HL-60 (cell line): Measurements from ENCODE around the gene TOR1A.

Experiments used
- DNase-seq, 2 experiments: peaks; one replicate each; pipeline ENCODE4 v3.0.0-alpha.2; 2010 to 2020; ENCODE audit warnings: low read depth in 1 of 2, low spot score in 1 of 2
- H3K27ac ChIP-seq: fragments of 250-450 bp; sonication (Bioruptor Pico); replicated peaks from 2 replicates; pipeline ENCODE4 v1.5.1; 2020; ENCODE audit warnings: mild to moderate bottlenecking, moderate library complexity
- H3K27me3 ChIP-seq: fragments of 250-450 bp; sonication (Bioruptor Pico); 2 replicates; pipeline ENCODE4 v1.5.1; 2021; ENCODE audit warnings: mild to moderate bottlenecking, moderate library complexity; ENCODE audit not compliant: insufficient read depth, poor library complexity, severe bottlenecking
- H3K4me3 ChIP-seq: replicated peaks from 2 replicates; pipeline ENCODE4 v1.5.1; 2011; ENCODE audit warnings: mild to moderate bottlenecking, control low read depth, low read length; ENCODE audit not compliant: insufficient read depth
- GABPA ChIP-seq: IDR thresholded peaks from 2 replicates; pipeline ENCODE4 v1.6.1; 2012; ENCODE audit warnings: low read depth
- POLR2AphosphoS5 ChIP-seq: IDR thresholded peaks from 2 replicates; pipeline ENCODE4 v1.6.1; 2012; ENCODE audit warnings: low read depth
- REST ChIP-seq: IDR thresholded peaks from 2 replicates; pipeline ENCODE4 v1.6.1; 2012; ENCODE audit warnings: low read depth; ENCODE audit not compliant: insufficient replicate concordance
- SPI1 ChIP-seq: IDR thresholded peaks from 2 replicates; pipeline ENCODE4 v1.6.1; 2012; ENCODE audit warnings: low read depth, mild to moderate bottlenecking, borderline replicate concordance
- TF ChIP-seq, protein P1 (sequence below): IDR thresholded peaks from one replicate; pipeline ENCODE4 v1.5.1; 2011; ENCODE audit warnings: low read length, control low read depth, inconsistent platforms; ENCODE audit not compliant: insufficient read depth

Gene TOR1A

GRCh38 chr9:129866394-129867135 is 42.6 kb upstream of the TOR1A start:
- peak overlapping the region; percentile 88 for H3K27ac ChIP-seq
- TF ChIP-seq, protein P1, sequence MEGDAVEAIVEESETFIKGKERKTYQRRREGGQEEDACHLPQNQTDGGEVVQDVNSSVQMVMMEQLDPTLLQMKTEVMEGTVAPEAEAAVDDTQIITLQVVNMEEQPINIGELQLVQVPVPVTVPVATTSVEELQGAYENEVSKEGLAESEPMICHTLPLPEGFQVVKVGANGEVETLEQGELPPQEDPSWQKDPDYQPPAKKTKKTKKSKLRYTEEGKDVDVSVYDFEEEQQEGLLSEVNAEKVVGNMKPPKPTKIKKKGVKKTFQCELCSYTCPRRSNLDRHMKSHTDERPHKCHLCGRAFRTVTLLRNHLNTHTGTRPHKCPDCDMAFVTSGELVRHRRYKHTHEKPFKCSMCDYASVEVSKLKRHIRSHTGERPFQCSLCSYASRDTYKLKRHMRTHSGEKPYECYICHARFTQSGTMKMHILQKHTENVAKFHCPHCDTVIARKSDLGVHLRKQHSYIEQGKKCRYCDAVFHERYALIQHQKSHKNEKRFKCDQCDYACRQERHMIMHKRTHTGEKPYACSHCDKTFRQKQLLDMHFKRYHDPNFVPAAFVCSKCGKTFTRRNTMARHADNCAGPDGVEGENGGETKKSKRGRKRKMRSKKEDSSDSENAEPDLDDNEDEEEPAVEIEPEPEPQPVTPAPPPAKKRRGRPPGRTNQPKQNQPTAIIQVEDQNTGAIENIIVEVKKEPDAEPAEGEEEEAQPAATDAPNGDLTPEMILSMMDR = no peak
- peak; percentile 64 for TF ChIP-seq POLR2AphosphoS5
- peak; percentile 72 to 81 for DNase-seq
- no peaks in the 10 kb centered on the region for H3K27me3 ChIP-seq
- H3K4me3 ChIP-seq = no peak overlapping the region

DNA sequence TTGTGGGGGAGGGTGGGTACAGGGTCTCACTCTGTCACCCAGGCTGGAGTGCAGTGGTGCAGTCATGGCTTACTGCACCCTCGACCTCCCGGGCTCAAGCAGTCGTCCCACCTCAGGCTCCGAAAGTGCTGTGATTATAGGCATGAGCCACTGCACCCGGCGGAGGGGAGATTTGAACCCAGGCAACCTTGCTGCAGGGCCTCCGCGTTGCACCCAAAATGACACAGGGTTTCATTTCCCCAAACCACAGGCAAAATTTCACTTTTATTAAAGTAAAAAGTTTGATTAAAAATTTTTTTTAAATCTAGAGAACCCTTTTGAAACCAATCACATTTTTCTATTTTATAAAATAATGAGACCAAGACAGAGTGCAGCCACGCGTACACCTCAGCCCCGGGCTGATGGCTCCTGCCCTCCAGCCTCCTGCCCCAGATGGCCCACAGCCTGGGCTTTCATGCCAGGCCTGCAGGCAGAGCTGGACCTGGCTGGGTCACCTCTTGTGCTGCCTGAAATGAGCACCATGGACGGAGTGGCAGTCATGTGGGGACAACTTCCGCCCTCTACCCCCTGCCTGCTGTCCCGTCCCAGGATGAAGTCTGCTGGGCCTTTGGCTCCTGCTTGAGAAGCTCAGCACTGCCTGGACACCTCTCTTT is 41.9 kb upstream of the TOR1A start:
- no peaks in the 10 kb centered on the region for H3K27me3 ChIP-seq
- DNase-seq = no peak
- peak overlapping the region; percentile 88 for H3K27ac ChIP-seq
- TF ChIP-seq GABPA = no peak
- no peak for TF ChIP-seq SPI1
- TF ChIP-seq, protein P1 = no peak
- no peak for TF ChIP-seq REST
- TF ChIP-seq POLR2AphosphoS5 = no peak
- H3K4me3 ChIP-seq = no peak overlapping the region

- Histone ChIP-seq H3K4me3 (no peak overlapping the region), H3K27me3 (no peaks in the 10 kb centered on the region), H3K27ac (peak overlapping the region; percentile 88)
- DNase-seq = no peak
- TF ChIP-seq POLR2AphosphoS5 (no peak), REST (no peak), SPI1 (no peak), GABPA (no peak)
- TF ChIP-seq, protein P1 = no peak
These were observed 41.2 kb upstream of the TOR1A start for GRCh38 chr9:129864991-129865647.
